C4-2B (cell line): ENCODE results near the gene CTDP1.
A peak's percentile ranks its signal among the peaks of the same experiment; 100 is the strongest.

Experiments used
- H3K27ac ChIP-seq: fragments of 450-650 bp; 2 replicates; pipeline ENCODE4 v1.5.1; 2017
- CTCF ChIP-seq: fragments of 450-650 bp; conservative IDR thresholded peaks from 2 replicates; pipeline ENCODE4 v1.5.1; 2017; ENCODE audit warnings: mild to moderate bottlenecking
- ZFX ChIP-seq: fragments of 450-650 bp; IDR thresholded peaks from 2 replicates; pipeline ENCODE4 v1.6.1; 2017

CTDP1 gene

GRCh38 chr18:79706006-79706405 lies 26.4 kb downstream of the CTDP1 start:
- H3K27ac ChIP-seq: no peak overlapping the region
- TF ChIP-seq CTCF (no peak), ZFX (no peak)

- H3K27ac ChIP-seq: no peak overlapping the region
- TF ChIP-seq CTCF (no peak), ZFX (no peak)
Observed at GRCh38 chr18:79706658-79707057, 27.1 kb downstream of the CTDP1 start.

DNA sequence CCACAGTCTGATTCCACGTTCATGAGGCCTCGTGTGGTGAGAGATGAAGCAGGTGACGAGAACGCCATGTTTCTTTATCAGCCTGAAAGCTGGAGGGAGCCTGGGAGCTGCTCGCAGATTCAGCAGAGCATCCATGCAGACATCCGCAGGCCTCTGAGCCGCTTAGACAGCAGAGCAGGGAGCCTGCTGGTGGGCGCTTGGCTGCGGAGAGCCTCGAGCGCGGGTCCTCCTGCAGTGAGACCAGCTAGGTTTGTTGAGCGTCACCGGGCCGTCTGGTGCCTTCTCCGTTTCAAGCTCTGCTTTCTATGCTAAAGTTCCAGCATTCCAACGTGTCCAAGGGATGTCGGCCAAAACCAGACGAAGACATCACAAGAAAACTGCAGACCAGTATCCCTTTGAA lies 27.6 kb downstream of the CTDP1 start:
- no peak overlapping the region for H3K27ac ChIP-seq
- no peak for TF ChIP-seq CTCF
- no peak for TF ChIP-seq ZFX

DNA sequence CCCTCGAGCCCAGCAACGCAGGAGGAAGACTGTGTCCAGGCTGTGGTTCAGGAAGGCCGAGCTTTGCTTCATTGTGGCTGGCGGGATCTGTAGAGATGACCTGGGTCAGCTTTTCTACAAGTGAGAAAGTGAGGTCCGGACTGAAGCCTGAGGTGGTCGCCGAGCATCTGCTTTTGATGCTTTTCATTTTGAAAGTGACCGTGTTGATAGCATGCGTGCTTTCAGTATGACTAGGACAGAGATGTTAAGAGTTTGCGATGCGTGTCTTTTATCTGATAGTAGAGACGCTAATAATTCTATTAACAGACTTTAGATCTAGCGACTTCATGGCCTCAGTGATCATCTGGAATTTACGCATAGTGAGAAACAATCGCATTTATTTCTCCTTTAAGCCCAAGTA lies 28.1 kb downstream of the CTDP1 start:
- H3K27ac ChIP-seq: no peak overlapping the region
- TF ChIP-seq ZFX: no peak
- no peak for TF ChIP-seq CTCF

DNA sequence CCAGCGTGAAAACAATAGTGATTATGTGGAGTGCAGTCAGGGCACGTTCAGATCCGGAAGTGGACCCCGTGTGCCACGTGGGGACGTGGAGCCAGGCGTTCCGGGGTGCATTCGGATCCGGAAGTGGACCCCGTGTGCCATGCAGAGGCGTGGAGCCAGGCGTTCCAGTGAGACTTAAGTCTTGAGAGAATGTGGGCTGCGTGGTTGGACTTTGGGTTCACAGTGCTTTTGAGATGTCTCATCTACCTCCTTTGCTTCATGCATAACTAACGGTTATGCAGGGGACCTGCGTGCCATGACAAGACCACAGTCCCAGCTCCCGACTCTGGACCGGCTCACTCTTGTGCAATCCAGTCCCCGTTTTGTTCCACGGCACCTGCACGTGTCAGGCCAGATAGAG lies 28.8 kb downstream of the CTDP1 start:
- no peak for TF ChIP-seq ZFX
- TF ChIP-seq CTCF: no peak
- no peak overlapping the region for H3K27ac ChIP-seq

DNA sequence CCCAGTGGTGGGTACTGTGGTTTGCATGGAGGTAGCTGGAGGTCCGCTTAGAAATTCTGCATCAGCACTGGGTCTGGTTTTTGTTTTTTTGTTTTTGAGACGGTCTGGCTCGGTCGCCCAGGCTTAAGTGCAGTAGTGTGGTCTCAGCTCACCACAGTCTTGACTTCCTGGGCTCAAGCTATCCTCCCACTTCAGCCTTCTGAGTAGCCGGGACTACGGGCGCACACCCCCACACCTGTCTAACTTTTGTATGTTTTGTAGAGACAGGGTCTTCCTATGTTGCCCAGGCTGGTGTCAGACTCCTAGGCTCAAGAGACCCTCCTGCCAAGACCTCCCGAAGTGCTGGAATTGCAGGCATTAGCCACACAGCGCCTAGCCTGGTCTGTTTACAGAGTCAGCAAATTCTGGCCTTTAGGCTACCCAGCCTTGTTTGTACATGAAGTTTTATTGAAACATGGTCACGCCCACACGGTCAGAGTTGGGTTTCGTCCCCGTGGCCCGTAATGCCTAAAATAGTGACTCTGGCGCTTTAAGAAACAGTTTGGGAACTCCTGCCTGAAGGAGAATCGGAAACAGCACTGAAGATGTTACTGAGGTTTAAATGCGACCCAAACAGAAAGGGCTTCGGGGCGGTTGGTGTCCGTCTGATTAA lies 32.7 kb downstream of the CTDP1 start:
- TF ChIP-seq CTCF (no peak), ZFX (no peak)
- peak overlapping the region; percentile 57 for H3K27ac ChIP-seq

- TF ChIP-seq ZFX (no peak), CTCF (no peak)
- no peak overlapping the region for H3K27ac ChIP-seq
Observed at GRCh38 chr18:79713341-79713740, 33.7 kb downstream of the CTDP1 start.
